ENCODE data around the gene ATAT1. TPM values are rescaled to one million over a fixed set of nuclear protein-coding genes. Genes with fewer than 3 reads are reported as not detected.

ATAT1 gene
- total and polyA plus RNA-seq, 10 of the 15 experiments (the other 5 are each of a cell fraction or from before 2014, with no cell fraction given): 1.1 to 14.2 (median 6.9) TPM

DNA sequence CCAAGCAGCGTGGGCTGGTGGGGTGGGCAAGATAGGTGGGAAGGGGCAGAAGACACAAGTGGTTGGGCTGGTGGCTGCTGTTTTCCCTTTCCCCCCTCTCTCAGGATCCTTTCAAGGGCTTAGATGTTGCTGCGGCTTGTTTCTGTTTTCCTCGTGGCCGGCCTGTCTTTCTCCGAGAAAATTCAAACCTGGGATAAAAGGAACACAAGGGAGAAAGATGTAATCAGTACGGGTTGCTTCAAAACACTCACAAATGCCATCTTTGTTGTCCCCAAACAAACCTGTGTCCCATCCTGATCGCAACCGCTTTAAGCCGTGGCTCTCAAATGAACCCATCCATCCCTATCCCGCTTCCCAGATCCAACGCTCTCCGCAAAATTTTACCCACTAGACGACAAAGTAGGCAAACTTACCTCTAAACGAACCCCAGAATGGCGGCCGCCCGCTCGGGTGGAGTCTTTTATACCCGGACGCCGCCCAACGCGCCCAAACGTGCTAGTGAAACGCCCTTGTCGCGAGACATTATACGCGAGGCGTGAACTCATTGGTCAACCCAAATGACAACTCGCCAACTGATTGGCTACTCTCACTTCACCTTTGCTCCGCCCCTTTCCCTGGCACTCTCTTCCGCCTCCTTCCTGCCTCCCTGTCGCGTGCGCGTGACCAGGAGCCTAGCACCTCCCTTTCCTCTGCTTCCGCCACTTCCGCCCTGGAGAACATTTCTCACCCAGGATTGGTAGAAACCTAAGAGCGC is 9.7 kb upstream of the ATAT1 start, which contains the start of gene PPP1R10 (continued):
- TF ChIP-seq TCF3 (IDR thresholded peaks at IDR 0.05; ENCODE audit: borderline replicate concordance, insufficient read depth, low read depth, low read length): peak; percentile 95; the same call in 1 of the 2 replicates
- TF ChIP-seq IKZF2 (IDR thresholded peaks at IDR 0.05): peak; percentile 51 to 72; a peak in 3 of 4 replicates
- TF ChIP-seq TCF7 (IDR thresholded peaks at IDR 0.05; ENCODE audit: borderline replicate concordance): no peak
- TF ChIP-seq TAF1 (IDR thresholded peaks at IDR 0.05; ENCODE audit: borderline replicate concordance, low read depth, low read length): peak; percentile 100
- no peak for TF ChIP-seq ZNF274 (IDR thresholded peaks at IDR 0.05; ENCODE audit: insufficient read depth, insufficient read length)
- TF ChIP-seq, protein P1, sequence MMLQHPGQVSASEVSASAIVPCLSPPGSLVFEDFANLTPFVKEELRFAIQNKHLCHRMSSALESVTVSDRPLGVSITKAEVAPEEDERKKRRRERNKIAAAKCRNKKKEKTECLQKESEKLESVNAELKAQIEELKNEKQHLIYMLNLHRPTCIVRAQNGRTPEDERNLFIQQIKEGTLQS (IDR thresholded peaks at IDR 0.05; ENCODE audit: borderline replicate concordance, extremely low read depth, low read depth, low read length): peak; percentile 12; the same call in 1 of the 2 replicates
- TF ChIP-seq ZNF384 (IDR thresholded peaks at IDR 0.05; ENCODE audit: borderline replicate concordance, low read depth, low read length): no peak
- peak; percentile 74 for TF ChIP-seq NFYB (IDR thresholded peaks at IDR 0.05; ENCODE audit: insufficient read depth, low read depth, low read length)
- peak; percentile 73 for TF ChIP-seq LARP7 (IDR thresholded peaks at IDR 0.05)
- TF ChIP-seq, protein P2, sequence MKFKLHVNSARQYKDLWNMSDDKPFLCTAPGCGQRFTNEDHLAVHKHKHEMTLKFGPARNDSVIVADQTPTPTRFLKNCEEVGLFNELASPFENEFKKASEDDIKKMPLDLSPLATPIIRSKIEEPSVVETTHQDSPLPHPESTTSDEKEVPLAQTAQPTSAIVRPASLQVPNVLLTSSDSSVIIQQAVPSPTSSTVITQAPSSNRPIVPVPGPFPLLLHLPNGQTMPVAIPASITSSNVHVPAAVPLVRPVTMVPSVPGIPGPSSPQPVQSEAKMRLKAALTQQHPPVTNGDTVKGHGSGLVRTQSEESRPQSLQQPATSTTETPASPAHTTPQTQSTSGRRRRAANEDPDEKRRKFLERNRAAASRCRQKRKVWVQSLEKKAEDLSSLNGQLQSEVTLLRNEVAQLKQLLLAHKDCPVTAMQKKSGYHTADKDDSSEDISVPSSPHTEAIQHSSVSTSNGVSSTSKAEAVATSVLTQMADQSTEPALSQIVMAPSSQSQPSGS (IDR thresholded peaks at IDR 0.05; ENCODE audit: low read length): peak; percentile 46; the same call in 1 of the 2 replicates
- peak; percentile 4; the same call in 1 of the 2 replicates for TF ChIP-seq IRF4 (IDR thresholded peaks at IDR 0.05; ENCODE audit: low read depth, low read length)
- TF ChIP-seq IKZF1 (conservative IDR thresholded peaks at IDR 0.05): no peak; the same call in 1 of the 2 replicates
- no peak for TF ChIP-seq TARDBP (IDR thresholded peaks at IDR 0.05; ENCODE audit: borderline replicate concordance)
- peak; percentile 21 for TF ChIP-seq DPF2 (IDR thresholded peaks at IDR 0.05)
- TF ChIP-seq, protein P3, sequence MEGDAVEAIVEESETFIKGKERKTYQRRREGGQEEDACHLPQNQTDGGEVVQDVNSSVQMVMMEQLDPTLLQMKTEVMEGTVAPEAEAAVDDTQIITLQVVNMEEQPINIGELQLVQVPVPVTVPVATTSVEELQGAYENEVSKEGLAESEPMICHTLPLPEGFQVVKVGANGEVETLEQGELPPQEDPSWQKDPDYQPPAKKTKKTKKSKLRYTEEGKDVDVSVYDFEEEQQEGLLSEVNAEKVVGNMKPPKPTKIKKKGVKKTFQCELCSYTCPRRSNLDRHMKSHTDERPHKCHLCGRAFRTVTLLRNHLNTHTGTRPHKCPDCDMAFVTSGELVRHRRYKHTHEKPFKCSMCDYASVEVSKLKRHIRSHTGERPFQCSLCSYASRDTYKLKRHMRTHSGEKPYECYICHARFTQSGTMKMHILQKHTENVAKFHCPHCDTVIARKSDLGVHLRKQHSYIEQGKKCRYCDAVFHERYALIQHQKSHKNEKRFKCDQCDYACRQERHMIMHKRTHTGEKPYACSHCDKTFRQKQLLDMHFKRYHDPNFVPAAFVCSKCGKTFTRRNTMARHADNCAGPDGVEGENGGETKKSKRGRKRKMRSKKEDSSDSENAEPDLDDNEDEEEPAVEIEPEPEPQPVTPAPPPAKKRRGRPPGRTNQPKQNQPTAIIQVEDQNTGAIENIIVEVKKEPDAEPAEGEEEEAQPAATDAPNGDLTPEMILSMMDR (IDR thresholded peaks at IDR 0.05 in 2 of 3, conservative IDR thresholded peaks at IDR 0.05 in 1 of 3; ENCODE audit: control insufficient read depth in 2 of 3, extremely low read depth in 1 of 3, insufficient read depth in 1 of 3, low read depth in 3 of 3, low read length in 3 of 3): no peak
- no peak for TF ChIP-seq SUPT20H (IDR thresholded peaks at IDR 0.05; ENCODE audit: borderline replicate concordance, control insufficient read depth, low read depth, low read length)
- no peak for TF ChIP-seq ZNF24 (IDR thresholded peaks at IDR 0.05)
- TF ChIP-seq, protein P4, sequence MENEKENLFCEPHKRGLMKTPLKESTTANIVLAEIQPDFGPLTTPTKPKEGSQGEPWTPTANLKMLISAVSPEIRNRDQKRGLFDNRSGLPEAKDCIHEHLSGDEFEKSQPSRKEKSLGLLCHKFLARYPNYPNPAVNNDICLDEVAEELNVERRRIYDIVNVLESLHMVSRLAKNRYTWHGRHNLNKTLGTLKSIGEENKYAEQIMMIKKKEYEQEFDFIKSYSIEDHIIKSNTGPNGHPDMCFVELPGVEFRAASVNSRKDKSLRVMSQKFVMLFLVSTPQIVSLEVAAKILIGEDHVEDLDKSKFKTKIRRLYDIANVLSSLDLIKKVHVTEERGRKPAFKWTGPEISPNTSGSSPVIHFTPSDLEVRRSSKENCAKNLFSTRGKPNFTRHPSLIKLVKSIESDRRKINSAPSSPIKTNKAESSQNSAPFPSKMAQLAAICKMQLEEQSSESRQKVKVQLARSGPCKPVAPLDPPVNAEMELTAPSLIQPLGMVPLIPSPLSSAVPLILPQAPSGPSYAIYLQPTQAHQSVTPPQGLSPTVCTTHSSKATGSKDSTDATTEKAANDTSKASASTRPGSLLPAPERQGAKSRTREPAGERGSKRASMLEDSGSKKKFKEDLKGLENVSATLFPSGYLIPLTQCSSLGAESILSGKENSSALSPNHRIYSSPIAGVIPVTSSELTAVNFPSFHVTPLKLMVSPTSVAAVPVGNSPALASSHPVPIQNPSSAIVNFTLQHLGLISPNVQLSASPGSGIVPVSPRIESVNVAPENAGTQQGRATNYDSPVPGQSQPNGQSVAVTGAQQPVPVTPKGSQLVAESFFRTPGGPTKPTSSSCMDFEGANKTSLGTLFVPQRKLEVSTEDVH (IDR thresholded peaks at IDR 0.05; ENCODE audit: low read depth, partially characterized antibody): no peak
- no peak for TF ChIP-seq YBX1 (IDR thresholded peaks at IDR 0.05)

Measured in GM12878 (cell line).